Naive thymus-derived CD4-positive, alpha-beta T cell (primary cell): ENCODE data around the gene PEAR1. TPM values are rescaled to one million over a fixed set of nuclear protein-coding genes. Genes with fewer than 3 reads are reported as not detected.

ENCODE experiments used
- ATAC-seq: fragments of 150-1000 bp; cut with Tn5 transposase; 2 replicates; pipeline ENCODE4 v1.10.0; 2021; ENCODE audit warnings: mild to moderate bottlenecking, moderate library complexity
- CTCF ChIA-PET: fragments of 350-600 bp; sonication (Branson Sonifier 250); formaldehyde crosslinking; loops from one replicate; lab custom pipeline; 2021; ENCODE audit warnings: antibody characterized with exemption; lab: Charles Lee
- POLR2A ChIA-PET: fragments of 350-600 bp; sonication (Branson Sonifier 250); formaldehyde crosslinking; loops from one replicate; lab custom pipeline; 2021; ENCODE audit warnings: antibody characterized with exemption, inconsistent platforms; lab: Charles Lee
- DNase-seq, 9 donors: peaks; one replicate each; pipeline versions ENCODE4 v3.0.0 to v3.0.0-alpha.2; 2020 to 2022; ENCODE audit warnings: mixed read lengths in 1 of 9
- H3K27ac ChIP-seq: one replicate; pipeline ENCODE4 v1.7.0; 2013; ENCODE audit warnings: mild to moderate bottlenecking, low read depth, low read length, moderate library complexity
- H3K27me3 ChIP-seq, 2 donors: one replicate each; pipeline ENCODE4 v1.7.0; 2013; ENCODE audit warnings: low read length in 2 of 2, mild to moderate bottlenecking in 2 of 2, moderate library complexity in 2 of 2; ENCODE audit not compliant: control insufficient read depth in 2 of 2, insufficient read depth in 2 of 2
- H3K36me3 ChIP-seq, 3 experiments: 1 replicate in 2 of 3; 2 replicates in 1 of 3; pipeline ENCODE4 v1.7.0; 2013; ENCODE audit warnings: low read length in 3 of 3, mild to moderate bottlenecking in 3 of 3, moderate library complexity in 1 of 3; ENCODE audit not compliant: insufficient read depth in 3 of 3, control insufficient read depth in 2 of 3
- H3K4me1 ChIP-seq, 2 donors: one replicate each; pipeline ENCODE4 v1.7.0; 2013; ENCODE audit warnings: low read length in 2 of 2, mild to moderate bottlenecking in 2 of 2, moderate library complexity in 1 of 2; ENCODE audit not compliant: control insufficient read depth in 2 of 2, insufficient read depth in 2 of 2
- H3K4me3 ChIP-seq: 2 replicates; pipeline ENCODE4 v1.7.0; 2013; ENCODE audit warnings: mild to moderate bottlenecking, low read length
- H3K9me3 ChIP-seq, 3 experiments: 1 replicate in 2 of 3; 2 replicates in 1 of 3; pipeline ENCODE4 v1.7.0; 2013; ENCODE audit warnings: low read length in 3 of 3; ENCODE audit not compliant: control insufficient read depth in 2 of 3
- H3K27ac Mint-ChIP-seq, 9 donors: one replicate each; pipeline ENCODE4 v1.8.0; 2020 to 2022; ENCODE audit warnings: mixed read lengths in 9 of 9, mild to moderate bottlenecking in 8 of 9, moderate library complexity in 5 of 9, inconsistent platforms in 2 of 9
- H3K27me3 Mint-ChIP-seq, 5 donors: one replicate each; pipeline ENCODE4 v1.8.0; 2021 to 2022; ENCODE audit warnings: mixed read lengths in 5 of 5, mild to moderate bottlenecking in 1 of 5
- H3K36me3 Mint-ChIP-seq, 5 donors: one replicate each; pipeline ENCODE4 v1.8.0; 2020 to 2022; ENCODE audit warnings: mixed read lengths in 5 of 5, mild to moderate bottlenecking in 3 of 5, inconsistent platforms in 1 of 5
- H3K4me1 Mint-ChIP-seq, 7 donors: one replicate each; pipeline ENCODE4 v1.8.0; 2020 to 2022; ENCODE audit warnings: mixed read lengths in 7 of 7, mild to moderate bottlenecking in 3 of 7, inconsistent platforms in 1 of 7
- H3K4me3 Mint-ChIP-seq, 10 donors: one replicate each; pipeline ENCODE4 v1.8.0; 2020 to 2022; ENCODE audit warnings: mild to moderate bottlenecking in 10 of 10, mixed read lengths in 10 of 10, moderate library complexity in 6 of 10, inconsistent platforms in 2 of 10
- H3K9me3 Mint-ChIP-seq, 11 donors: one replicate each; pipeline ENCODE4 v1.8.0; 2020 to 2022; ENCODE audit warnings: mixed read lengths in 11 of 11, mild to moderate bottlenecking in 4 of 11, inconsistent platforms in 1 of 11, moderate library complexity in 1 of 11
- intact Hi-C, 2 donors: fragments of 100-400 bp; cut with micrococcal nuclease; formaldehyde crosslinking; loops; one replicate each; pipeline ENCODE4 v1.15.1; 2023
- polyA plus RNA-seq, 2 donors: library from polyadenylated mRNA; unstranded; fragments of 300-500 nt; fragmentation: Illumina TruSeq; gene quantifications; one replicate each; pipeline ENCODE4 v1.2.3, GENCODE V29; 2021
- total RNA-seq, 6 experiments: library from RNA in 5 of 6; stranded (reverse) in 5 of 6; gene quantifications; 1 replicate in 5 of 6; 2 replicates in 1 of 6; pipeline ENCODE4 v1.2.3 and lab custom pipeline; 2021 to 2026

The PEAR1 gene
- total and polyA plus RNA-seq, 7 experiments from 2014 or later, result 0.19 to 1.2 (median 0.32) TPM

DNA sequence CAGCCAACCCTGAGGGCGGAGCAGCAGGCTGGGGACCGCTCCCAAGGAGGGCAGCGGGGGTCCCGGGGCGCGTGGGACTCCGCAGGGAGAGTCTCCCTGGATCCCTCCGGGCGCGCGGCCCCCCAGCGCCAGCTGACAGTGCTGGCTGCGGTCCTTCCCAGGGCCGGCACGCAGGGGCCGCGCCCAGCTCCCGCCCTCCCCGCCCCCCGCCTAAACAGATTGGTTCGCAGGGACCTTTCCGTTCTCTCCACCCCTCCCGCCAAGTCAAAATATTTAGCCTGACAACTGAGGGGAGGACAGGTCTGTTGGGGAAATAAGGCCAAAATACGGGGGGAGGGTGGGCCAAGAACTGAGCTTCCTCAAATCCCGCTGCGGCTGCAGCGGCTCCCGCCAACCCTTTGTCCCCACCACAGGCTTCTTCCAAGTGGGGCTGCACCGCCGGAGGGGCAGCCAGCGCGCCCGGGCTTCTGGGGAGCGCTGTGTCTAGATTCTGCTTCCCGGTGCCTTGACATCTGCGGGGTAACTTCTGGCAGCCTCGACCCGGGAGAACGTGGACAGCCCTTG lies 34.5 kb upstream of the PEAR1 start, which contains the start of gene INSRR:
TSS of gene INSRR (minus strand) at position 159 of the 564 bp plus-strand sequence. CDS start 496 bp downstream, outside the sequence.
- Mint-ChIP-seq H3K4me1 (peaks cover 17 to 52% (median 23%) of the 10 kb centered on the region in 7 donors), H3K4me3 (peak within 1 kb of the TSS in 9 of 10 donors; percentile 70 to 92 (median 86)), H3K27me3 (peaks cover 41 to 48% (median 45%) of the 10 kb centered on the region in 5 donors), H3K9me3 (no peaks in the 10 kb centered on the region), H3K27ac (peak within 1 kb of the TSS in 2 of 9 donors; percentile 51 to 83), H3K36me3 (peaks cover 0 to 10% (median 0%) of the 10 kb centered on the region in 5 donors)
- Histone ChIP-seq H3K27me3 (peaks cover 12 to 31% of the 10 kb centered on the region in 2 donors), H3K27ac (no peak within 1 kb of the TSS), H3K9me3 (no peaks in the 10 kb centered on the region), H3K36me3 (no peaks in the 10 kb centered on the region), H3K4me3 (peak within 1 kb of the TSS; percentile 68), H3K4me1 (peaks cover 5 to 20% of the 10 kb centered on the region in 2 donors)
- intact Hi-C loops, result no loop called here
- ChIA-PET POLR2A (interaction anchor here (1.4 kb wide), 1 partner anchor 132 kb away, joined by 8 read pairs; the partner anchor contains the start of gene METTL25B), CTCF (interaction anchor here (1.2 to 5.7 kb wide), 11 partner anchors 10 to 169 kb away, joined by 3 to 73 read pairs (median 12); partner anchors contain the start of genes ISG20L2, METTL25B and SH2D2A)
- DNase-seq (no peak), ATAC-seq (no peak)

DNA sequence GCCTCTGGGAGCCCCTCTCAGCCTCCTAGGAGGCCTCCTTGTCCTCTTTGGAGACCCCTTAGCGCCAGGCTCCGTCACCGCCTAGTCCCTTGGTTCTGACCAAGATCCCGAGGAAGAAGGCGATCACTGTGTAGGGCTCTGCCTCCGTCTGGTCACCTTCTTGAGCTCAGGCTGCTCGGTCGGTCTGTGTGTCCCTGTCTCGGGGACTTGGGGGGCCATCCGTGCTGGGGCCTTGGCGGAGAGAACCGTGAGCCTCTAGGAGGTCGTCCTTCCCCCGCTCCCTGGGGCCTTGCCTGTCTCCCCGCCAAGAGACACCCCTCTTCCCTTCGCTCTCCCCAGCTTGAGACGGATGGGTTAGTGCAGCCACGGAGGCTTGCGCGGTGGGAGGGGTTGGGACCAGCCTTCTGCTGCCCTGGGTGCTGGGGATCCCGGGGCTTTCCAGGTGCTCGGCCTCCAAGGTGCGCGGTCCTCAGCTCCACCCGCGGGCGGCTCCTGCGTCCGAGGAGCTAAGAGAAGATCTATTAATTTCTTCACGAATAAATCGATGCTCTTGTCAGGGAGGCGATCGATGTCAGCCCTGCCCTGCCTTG lies 33.9 kb upstream of the PEAR1 start:
- Histone ChIP-seq H3K27ac (no peak overlapping the region), H3K27me3 (peaks cover 12 to 31% of the 10 kb centered on the region in 2 donors), H3K4me3 (peak overlapping the region; percentile 68), H3K4me1 (peaks cover 5 to 20% of the 10 kb centered on the region in 2 donors), H3K9me3 (no peaks in the 10 kb centered on the region), H3K36me3 (no peaks in the 10 kb centered on the region)
- H3K9me3 Mint-ChIP-seq, result no peaks in the 10 kb centered on the region
- ATAC-seq (peak; percentile 24), DNase-seq (peak in 5 of 9 donors; percentile 10 to 40 (median 18))
- H3K4me1 Mint-ChIP-seq, result peaks cover 17 to 58% (median 24%) of the 10 kb centered on the region in 7 donors
- peaks cover 45 to 50% (median 47%) of the 10 kb centered on the region in 5 donors for H3K27me3 Mint-ChIP-seq
- peak overlapping the region in 9 of 10 donors; percentile 70 to 92 (median 86) for H3K4me3 Mint-ChIP-seq
- CTCF ChIA-PET, result interaction anchor here (0.8 to 5.7 kb wide), 16 partner anchors 10 to 170 kb away, joined by 3 to 73 read pairs (median 8); partner anchors contain the start of genes ISG20L2, METTL25B and SH2D2A
- intact Hi-C loops, result loop anchor here (1.0 kb wide), 7 partner anchors 20 to 170 kb away; partner anchors contain the start of genes SH2D2A (in 2 of the 2) and PRCC (in 1 of the 2)
- peak overlapping the region in 2 of 9 donors; percentile 51 to 73 for H3K27ac Mint-ChIP-seq
- peaks cover 0 to 10% (median 0%) of the 10 kb centered on the region in 5 donors for H3K36me3 Mint-ChIP-seq
- POLR2A ChIA-PET, result no interaction called here

DNA sequence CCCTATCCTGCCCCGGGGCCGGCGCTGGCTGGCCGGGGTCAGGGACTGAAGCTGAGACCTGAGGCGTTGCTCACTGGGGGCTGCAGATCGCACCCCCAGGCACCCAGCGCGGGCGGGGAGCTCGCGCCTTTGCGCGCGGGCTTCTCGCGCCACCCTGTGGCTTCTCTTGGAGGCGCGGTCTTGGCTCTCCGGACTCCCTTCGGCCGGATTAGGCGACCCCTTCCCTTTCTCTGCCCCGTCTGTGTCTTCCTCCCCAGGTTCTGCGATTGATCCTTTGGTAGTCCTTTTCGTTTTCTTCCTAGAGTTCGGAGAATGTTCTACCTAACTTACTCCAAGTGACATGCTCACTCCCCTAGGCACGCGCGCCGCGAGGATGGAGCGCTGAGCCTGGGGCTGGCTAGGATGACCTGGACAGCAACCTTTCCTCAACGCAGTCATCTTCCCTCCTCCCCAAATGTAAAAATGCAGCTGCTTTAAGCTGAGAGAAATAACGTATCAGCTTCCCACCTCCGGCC lies 33.3 kb upstream of the PEAR1 start:
- Mint-ChIP-seq H3K36me3 (peaks cover 0 to 10% (median 0%) of the 10 kb centered on the region in 5 donors), H3K27ac (peak overlapping the region in 5 of 9 donors; percentile 13 to 73 (median 59))
- CTCF ChIA-PET, result interaction anchor here (0.8 to 5.7 kb wide), 19 partner anchors 11 to 268 kb away, joined by 3 to 73 read pairs (median 6); partner anchors contain the start of genes ISG20L2, METTL25B, NAXE and SH2D2A

DNA sequence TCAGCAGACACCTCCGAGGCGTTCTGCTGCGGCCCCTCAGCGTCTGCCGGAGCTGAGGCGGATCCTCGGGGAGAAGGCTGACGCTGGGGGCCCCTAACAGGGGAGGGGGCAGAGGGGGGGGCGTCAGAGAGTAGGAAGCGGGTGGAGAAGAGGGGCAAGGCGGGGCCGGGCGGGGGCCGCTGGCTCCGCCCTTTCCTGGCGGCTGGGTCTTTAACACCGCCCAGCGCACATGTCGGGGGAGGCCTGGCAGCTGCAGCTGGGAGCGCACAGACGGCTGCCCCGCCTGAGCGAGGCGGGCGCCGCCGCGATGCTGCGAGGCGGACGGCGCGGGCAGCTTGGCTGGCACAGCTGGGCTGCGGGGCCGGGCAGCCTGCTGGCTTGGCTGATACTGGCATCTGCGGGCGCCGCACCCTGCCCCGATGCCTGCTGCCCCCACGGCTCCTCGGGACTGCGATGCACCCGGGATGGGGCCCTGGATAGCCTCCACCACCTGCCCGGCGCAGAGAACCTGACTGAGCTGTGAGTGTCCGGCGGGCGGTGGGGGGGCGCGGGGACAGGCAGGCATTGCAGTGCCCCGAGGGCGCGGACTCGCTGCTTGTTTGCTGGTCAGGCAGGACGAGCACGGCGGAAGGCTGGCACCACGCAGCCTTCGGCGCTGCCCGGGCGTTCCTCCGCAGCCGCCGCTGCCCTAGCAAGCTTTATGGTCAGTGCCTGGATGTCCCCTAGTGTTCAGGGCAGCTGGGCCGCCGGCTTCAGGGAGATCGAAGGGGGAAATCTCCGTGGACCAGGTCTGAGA lies 32.7 kb upstream of the PEAR1 start, which contains the start of gene NTRK1:
TSS of gene NTRK1 (plus strand) at position 238 of the 796 bp plus-strand sequence. CDS start at position 308, 70 bp downstream.
- peak within 1 kb of the TSS in 5 of 9 donors; percentile 13 to 73 (median 59) for H3K27ac Mint-ChIP-seq
- Histone ChIP-seq H3K4me3 (peak within 1 kb of the TSS; percentile 68), H3K9me3 (no peaks in the 10 kb centered on the region), H3K4me1 (peaks cover 5 to 20% of the 10 kb centered on the region in 2 donors), H3K36me3 (no peaks in the 10 kb centered on the region), H3K27me3 (peaks cover 12 to 31% of the 10 kb centered on the region in 2 donors), H3K27ac (no peak within 1 kb of the TSS)
- intact Hi-C loops, result loop anchor here (1.0 kb wide), 7 partner anchors 22 to 172 kb away; partner anchors contain the start of genes SH2D2A (in 2 of the 2) and PRCC (in 1 of the 2)
- peaks cover 43 to 60% (median 57%) of the 10 kb centered on the region in 5 donors for H3K27me3 Mint-ChIP-seq
- ChIA-PET POLR2A (interaction anchor here (1.5 kb wide), 2 partner anchors 12 to 47 kb away, joined by 4 to 5 read pairs; no protein-coding TSS in a partner anchor), CTCF (interaction anchor here (0.5 to 5.7 kb wide), 18 partner anchors 11 to 1485 kb away, joined by 3 to 73 read pairs (median 6); partner anchors contain the start of genes ISG20L2, METTL25B and NAXE)
- H3K9me3 Mint-ChIP-seq, result no peaks in the 10 kb centered on the region
- DNase-seq, result peak in 8 of 9 donors; percentile 24 to 70 (median 44)
- peak; percentile 77 for ATAC-seq
- peaks cover 0 to 13% (median 1%) of the 10 kb centered on the region in 5 donors for H3K36me3 Mint-ChIP-seq
- H3K4me3 Mint-ChIP-seq, result peak within 1 kb of the TSS; percentile 70 to 92 (median 83)
- H3K4me1 Mint-ChIP-seq, result peaks cover 20 to 70% (median 27%) of the 10 kb centered on the region in 7 donors

More for the DNA sequence above, 33.3 kb upstream of the PEAR1 start:
- Mint-ChIP-seq H3K27me3 (peaks cover 43 to 53% (median 51%) of the 10 kb centered on the region in 5 donors), H3K4me1 (peaks cover 17 to 64% (median 24%) of the 10 kb centered on the region in 7 donors), H3K9me3 (no peaks in the 10 kb centered on the region), H3K4me3 (peak overlapping the region; percentile 70 to 92 (median 83))
- Histone ChIP-seq H3K27ac (no peak overlapping the region), H3K9me3 (no peaks in the 10 kb centered on the region), H3K4me1 (peaks cover 5 to 20% of the 10 kb centered on the region in 2 donors), H3K36me3 (no peaks in the 10 kb centered on the region), H3K27me3 (peaks cover 12 to 31% of the 10 kb centered on the region in 2 donors), H3K4me3 (peak overlapping the region; percentile 68)
- DNase-seq (peak; percentile 21 to 77 (median 45)), ATAC-seq (peak; percentile 71)
- intact Hi-C loops, result loop anchor here (1.0 kb wide), 7 partner anchors 21 to 171 kb away; partner anchors contain the start of genes SH2D2A (in 2 of the 2) and PRCC (in 1 of the 2)
- POLR2A ChIA-PET, result interaction anchor here (1.5 kb wide), 2 partner anchors 12 to 46 kb away, joined by 4 to 5 read pairs; no protein-coding TSS in a partner anchor

- peaks cover 12 to 31% of the 10 kb centered on the region in 2 donors for H3K27me3 ChIP-seq
- H3K36me3 Mint-ChIP-seq, result peaks cover 0 to 13% (median 3%) of the 10 kb centered on the region in 5 donors
- no peaks in the 10 kb centered on the region for H3K9me3 ChIP-seq
- H3K4me1 ChIP-seq, result peaks cover 8 to 20% of the 10 kb centered on the region in 2 donors
- DNase-seq (no peak), ATAC-seq (no peak)
- no peaks in the 10 kb centered on the region for H3K36me3 ChIP-seq
- intact Hi-C loops, result loop anchor here in 1 of 2 donors (2.0 kb wide), 1 partner anchor 14 kb away; no protein-coding TSS in a partner anchor
- peak overlapping the region in 1 of 9 donors; percentile 31 for H3K27ac Mint-ChIP-seq
- H3K27me3 Mint-ChIP-seq, result peaks cover 29 to 66% (median 59%) of the 10 kb centered on the region in 5 donors
- H3K4me1 Mint-ChIP-seq, result peaks cover 22 to 75% (median 32%) of the 10 kb centered on the region in 7 donors
- H3K27ac ChIP-seq, result no peak overlapping the region
- H3K9me3 Mint-ChIP-seq, result peaks cover 0 to 2% (median 0%) of the 10 kb centered on the region in 11 donors
- ChIA-PET POLR2A (interaction anchor here (0.7 kb wide), 1 partner anchor 9 kb away, joined by 3 read pairs; no protein-coding TSS in a partner anchor), CTCF (interaction anchor here (0.7 to 5.7 kb wide), 3 partner anchors 25 to 136 kb away, joined by 3 to 73 read pairs (median 41); partner anchors contain the start of genes ISG20L2 and METTL25B)
- H3K4me3 Mint-ChIP-seq, result peak overlapping the region in 3 of 10 donors; percentile 7 to 77 (median 26)
- no peak overlapping the region for H3K4me3 ChIP-seq
These were observed 30.9 kb upstream of the PEAR1 start for GRCh38 chr1:156862584-156862983.
